WTC11 (cell line): ENCODE data around the gene DDI2. TPM values are rescaled to one million over a fixed set of nuclear protein-coding genes. Genes with fewer than 3 reads are reported as not detected.
A peak's percentile ranks its signal among the peaks of the same experiment; 100 is the strongest.

ENCODE experiments used
- ATAC-seq: fragments of 200-7000 bp; cut with Tn5 transposase; 2 replicates; pipeline ENCODE4 v1.10.0; 2021; ENCODE audit warnings: mild to moderate bottlenecking, moderate library complexity
- CTCF ChIA-PET: fragments of 300-600 bp; sonication (Branson Sonifier 250); formaldehyde crosslinking; loops from one replicate; lab custom pipeline; 2021; ENCODE audit warnings: antibody characterized with exemption; lab: Charles Lee
- POLR2A ChIA-PET: fragments of 350-600 bp; sonication (Branson Sonifier 250); formaldehyde crosslinking; loops from one replicate; lab custom pipeline; 2021; ENCODE audit warnings: antibody characterized with exemption; lab: Charles Lee
- DNase-seq: peaks from one replicate; pipeline ENCODE4 v3.0.0; 2021; ENCODE audit warnings: low spot score
- H3K27ac Mint-ChIP-seq: 2 replicates; pipeline ENCODE4 v1.8.0; 2021; ENCODE audit warnings: mixed read lengths
- H3K27me3 Mint-ChIP-seq: 2 replicates; pipeline ENCODE4 v1.8.0; 2021; ENCODE audit warnings: low read depth, mild to moderate bottlenecking, moderate library complexity, mixed read lengths
- H3K36me3 Mint-ChIP-seq: 2 replicates; pipeline ENCODE4 v1.8.0; 2021; ENCODE audit warnings: mixed read lengths
- H3K4me1 Mint-ChIP-seq: 2 replicates; pipeline ENCODE4 v1.8.0; 2022; ENCODE audit warnings: mixed read lengths
- H3K4me3 Mint-ChIP-seq: 2 replicates; pipeline ENCODE4 v1.8.0; 2021; ENCODE audit warnings: mild to moderate bottlenecking, moderate library complexity, mixed read lengths
- H3K9me3 Mint-ChIP-seq: 2 replicates; pipeline ENCODE4 v1.8.0; 2021; ENCODE audit warnings: mixed read lengths
- ARID4B ChIP-seq: sonication (generic); formaldehyde crosslinking; IDR thresholded peaks from 2 replicates; pipeline ENCODE4 v1.8.0; 2023; ENCODE audit warnings: missing genetic modification reagents, mild to moderate bottlenecking, borderline replicate concordance
- ATF3 ChIP-seq: sonication (generic); formaldehyde crosslinking; conservative IDR thresholded peaks from 2 replicates; pipeline ENCODE4 v1.8.1; 2022; ENCODE audit warnings: mild to moderate bottlenecking, missing genetic modification reagents
- CBFB ChIP-seq: sonication (generic); formaldehyde crosslinking; IDR thresholded peaks from 2 replicates; pipeline ENCODE4 v1.8.1; 2022; ENCODE audit warnings: mild to moderate bottlenecking, low read depth, missing genetic modification reagents
- E2F5 ChIP-seq: sonication (generic); formaldehyde crosslinking; IDR thresholded peaks from 2 replicates; pipeline ENCODE4 v1.8.1; 2022; ENCODE audit warnings: mild to moderate bottlenecking, moderate library complexity, missing genetic modification reagents
- PREB ChIP-seq: sonication (generic); formaldehyde crosslinking; IDR thresholded peaks from 2 replicates; pipeline ENCODE4 v1.8.1; 2022; ENCODE audit warnings: mild to moderate bottlenecking, missing genetic modification reagents, moderate library complexity, borderline replicate concordance
- PRRX2 ChIP-seq: fragments of 250-450 bp; sonication (Bioruptor Pico); IDR thresholded peaks from 2 replicates; pipeline ENCODE4 v1.8.0; 2021; ENCODE audit warnings: mild to moderate bottlenecking
- SP1 ChIP-seq: sonication (generic); formaldehyde crosslinking; conservative IDR thresholded peaks from 2 replicates; pipeline ENCODE4 v1.8.1; 2022; ENCODE audit warnings: missing genetic modification reagents
- ZNF138 ChIP-seq: sonication (generic); formaldehyde crosslinking; conservative IDR thresholded peaks from 2 replicates; pipeline ENCODE4 v1.8.1; 2022; ENCODE audit warnings: mild to moderate bottlenecking, moderate library complexity, missing genetic modification reagents
- ZNF263 ChIP-seq: sonication (generic); formaldehyde crosslinking; IDR thresholded peaks from 2 replicates; pipeline ENCODE4 v1.8.1; 2022; ENCODE audit warnings: low read depth, mild to moderate bottlenecking, moderate library complexity, missing genetic modification reagents
- ZNF425 ChIP-seq: fragments of 250-450 bp; sonication (Bioruptor Pico); conservative IDR thresholded peaks from 2 replicates; pipeline ENCODE4 v1.9.0; 2021; ENCODE audit warnings: mild to moderate bottlenecking
- ZSCAN18 ChIP-seq: fragments of 250-450 bp; sonication (Bioruptor Pico); IDR thresholded peaks from 2 replicates; pipeline ENCODE4 v2.1.2; 2022; ENCODE audit warnings: mild to moderate bottlenecking, moderate library complexity
- total RNA-seq: library from RNA; stranded (reverse); gene quantifications from 3 replicates; pipeline ENCODE4 v1.2.3, GENCODE V29; 2021

The DDI2 gene
- total RNA-seq, 1 experiment from 2014 or later: 34.2 TPM

- peaks cover 3% of the 10 kb centered on the region for H3K36me3 Mint-ChIP-seq
Measured at GRCh38 chr1:15667362-15667761, 50.1 kb downstream of the DDI2 start.

More at GRCh38 chr1:15667362-15667761, 50.1 kb downstream of the DDI2 start:
- CTCF ChIA-PET: interaction anchor here (3.7 kb wide), 1 partner anchor 74 kb away, joined by 20 read pairs; the partner anchor contains the start of gene TMEM82
- POLR2A ChIA-PET: no interaction called here
- ATAC-seq: no peak
- no peak for TF ChIP-seq ATF3 (CRISPR knock-in tag)
- no peak for TF ChIP-seq ZNF425 (CRISPR knock-in tag)
- TF ChIP-seq PREB (CRISPR knock-in tag): no peak
- no peak for TF ChIP-seq PRRX2 (CRISPR knock-in tag)
- no peak for TF ChIP-seq CBFB (CRISPR knock-in tag)
- TF ChIP-seq ZNF138 (CRISPR knock-in tag): no peak
- TF ChIP-seq ZSCAN18 (CRISPR knock-in tag): no peak
- no peak for TF ChIP-seq ARID4B (CRISPR knock-in tag)
- no peak for TF ChIP-seq SP1 (CRISPR knock-in tag)
- no peak for TF ChIP-seq E2F5
- no peak for TF ChIP-seq ZNF263 (CRISPR knock-in tag)
- Mint-ChIP-seq H3K9me3 (no peaks in the 10 kb centered on the region), H3K4me1 (peaks cover 36% of the 10 kb centered on the region), H3K27me3 (no peaks in the 10 kb centered on the region), H3K27ac (peak overlapping the region; percentile 48; the same call in 1 of the 2 replicates), H3K4me3 (no peak overlapping the region)
- DNase-seq: no peak
